GM12873 (cell line): ENCODE measurements around the gene ATP2B2.

Source experiments
- CTCF ChIP-seq: IDR thresholded peaks from 2 replicates; pipeline ENCODE4 v1.5.1; 2012; ENCODE audit warnings: low read depth, mild to moderate bottlenecking, moderate library complexity, low read length, control low read depth; ENCODE audit not compliant: insufficient read depth; ENCODE audit errors: missing control alignments

The ATP2B2 gene

GRCh38 chr3:10382892-10383849 lies 122.2 kb downstream of the ATP2B2 start:
- TF ChIP-seq CTCF = no peak

GRCh38 chr3:10381336-10381735 lies 124.0 kb downstream of the ATP2B2 start:
- no peak for TF ChIP-seq CTCF

- TF ChIP-seq CTCF = no peak
Observed at GRCh38 chr3:10380906-10381305, 124.5 kb downstream of the ATP2B2 start.

- TF ChIP-seq CTCF = no peak
Observed at GRCh38 chr3:10379961-10380360, 125.4 kb downstream of the ATP2B2 start.

GRCh38 chr3:10379161-10379560 lies 126.2 kb downstream of the ATP2B2 start:
- TF ChIP-seq CTCF = no peak

- TF ChIP-seq CTCF = no peak
Observed at GRCh38 chr3:10378742-10379141, 126.6 kb downstream of the ATP2B2 start.

- no peak for TF ChIP-seq CTCF
Observed at GRCh38 chr3:10378246-10378645, 127.1 kb downstream of the ATP2B2 start.
